ENCODE measurements around the gene CCNY. TPM values are rescaled to one million over a fixed set of nuclear protein-coding genes. Genes with fewer than 3 reads are reported as not detected.

The CCNY gene
- total RNA-seq (2021) (53.3 to 59.1 TPM (median 53.6 TPM) in 3 replicates), Bru-seq, nascent RNA (percentile 72 among the genes with signal in this experiment)
- long read RNA-seq, experiment 1, full-length matches to known transcripts, result 210 of 279 reads
- long read RNA-seq, experiment 1, partial matches to known transcripts, result 14 of 279 reads
- long read RNA-seq, experiment 1, other reads (novel, unspliced or antisense), result 55 of 279 reads
- long read RNA-seq, experiment 2, transcript CCNY-203 (10 exons, 3,960 nt), result major isoform, 24 of 73 reads
- long read RNA-seq, experiment 2, partial matches to known transcripts, result 3 of 73 reads
- long read RNA-seq, experiment 2, other reads (novel, unspliced or antisense), result 46 of 73 reads
- long read RNA-seq, experiment 3, partial matches to known transcripts, result 1 of 2 reads
- long read RNA-seq, experiment 3, other reads (novel, unspliced or antisense), result 1 of 2 reads

DNA sequence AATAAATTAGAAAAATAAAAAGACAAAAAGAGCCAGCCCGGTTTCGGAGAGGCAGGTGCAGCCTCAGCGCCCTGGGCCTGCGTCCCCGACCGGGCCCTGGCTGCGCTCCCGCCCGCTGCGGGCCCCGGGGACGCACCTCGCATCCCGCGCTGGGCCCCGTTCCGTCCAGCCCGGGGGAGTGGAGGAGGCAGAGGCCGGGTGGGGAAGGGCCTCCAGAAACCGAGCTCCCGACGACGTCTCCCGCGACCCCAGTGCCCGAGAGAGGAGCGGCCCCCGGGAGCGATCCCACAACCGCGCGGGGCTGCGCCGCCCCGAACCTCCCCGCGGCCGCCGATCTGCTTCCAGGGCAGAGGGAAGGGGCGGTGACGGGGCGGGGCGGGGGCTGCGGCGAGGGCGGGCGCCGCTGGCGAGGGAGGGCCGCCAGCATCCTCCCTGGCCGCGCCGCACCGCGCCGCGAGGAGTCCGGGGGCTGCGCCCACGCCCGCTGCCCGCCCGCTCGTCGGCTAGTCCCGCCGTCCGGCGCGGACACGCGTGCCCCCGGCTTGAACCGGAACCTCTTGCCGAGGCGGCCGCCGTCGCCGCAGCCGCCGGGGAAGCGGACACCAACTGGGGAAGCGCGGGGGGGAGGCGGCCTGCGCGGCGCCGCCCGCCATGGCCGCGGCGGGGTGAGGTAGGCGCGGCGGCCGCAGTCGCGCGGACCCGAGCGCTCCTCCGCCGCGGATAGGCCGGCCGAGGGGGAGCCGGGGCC lies at the start of gene CCNY:
Gene CCNY, plus strand, starts transcription at position 426 of the 748 bp plus-strand sequence. CDS start 545 bp downstream, outside the sequence.
- ChIA-PET POLR2A (interaction anchor here (0.6 kb wide), 1 partner anchor 1524 kb away, joined by 3 read pairs; no protein-coding TSS in a partner anchor), CTCF (no interaction called here)
- H3K27ac Mint-ChIP-seq, result peak within 1 kb of the TSS; percentile 78; the same call in 1 of the 2 replicates

DNA sequence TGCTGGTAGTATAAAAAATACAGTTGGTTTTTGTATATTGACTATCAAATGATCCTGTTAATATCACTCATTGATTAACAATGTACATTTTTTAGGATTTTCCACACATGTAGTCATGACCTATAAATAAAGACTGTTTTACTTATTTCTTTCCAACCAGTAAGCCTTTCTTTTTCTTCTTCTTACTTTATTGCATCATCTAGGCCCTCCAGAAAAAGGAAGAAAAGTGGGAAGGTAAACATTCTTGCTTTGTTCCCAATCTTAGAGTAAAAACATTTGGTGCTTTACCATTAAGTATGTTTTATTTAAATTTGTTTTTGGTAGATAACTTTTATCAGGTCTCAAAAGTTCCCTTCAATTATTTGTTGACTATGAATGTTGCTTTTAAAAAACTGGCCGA lies 47.1 kb upstream of the CCNY start:
- H3K4me3 Mint-ChIP-seq, result no peak overlapping the region
- DNase-seq (ENCODE audit: low spot score) (no peak), ATAC-seq (no peak)
- H3K27me3 Mint-ChIP-seq (ENCODE audit: low read depth), result no peaks in the 10 kb centered on the region; the same call in 1 of the 2 replicates
- CTCF ChIA-PET, result interaction anchor here (0.6 kb wide), 1 partner anchor 54 kb away, joined by 4 read pairs; no protein-coding TSS in a partner anchor
- no peak overlapping the region for H3K27ac Mint-ChIP-seq
- POLR2A ChIA-PET, result interaction anchor here (0.6 kb wide), 1 partner anchor 291 kb away, joined by 4 read pairs; no protein-coding TSS in a partner anchor
- no peaks in the 10 kb centered on the region for H3K4me1 Mint-ChIP-seq
- H3K9me3 Mint-ChIP-seq, result no peaks in the 10 kb centered on the region
- H3K36me3 Mint-ChIP-seq, result no peaks in the 10 kb centered on the region
- no peak for TF ChIP-seq EMX1 (CRISPR knock-in tag; IDR thresholded peaks at IDR 0.05)
- TF ChIP-seq, protein P1, sequence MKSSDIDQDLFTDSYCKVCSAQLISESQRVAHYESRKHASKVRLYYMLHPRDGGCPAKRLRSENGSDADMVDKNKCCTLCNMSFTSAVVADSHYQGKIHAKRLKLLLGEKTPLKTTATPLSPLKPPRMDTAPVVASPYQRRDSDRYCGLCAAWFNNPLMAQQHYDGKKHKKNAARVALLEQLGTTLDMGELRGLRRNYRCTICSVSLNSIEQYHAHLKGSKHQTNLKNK (CRISPR knock-in tag; IDR thresholded peaks at IDR 0.05), result no peak
- TF ChIP-seq NR1H2 (CRISPR knock-in tag; IDR thresholded peaks at IDR 0.05), result no peak
- TF ChIP-seq, protein P2, sequence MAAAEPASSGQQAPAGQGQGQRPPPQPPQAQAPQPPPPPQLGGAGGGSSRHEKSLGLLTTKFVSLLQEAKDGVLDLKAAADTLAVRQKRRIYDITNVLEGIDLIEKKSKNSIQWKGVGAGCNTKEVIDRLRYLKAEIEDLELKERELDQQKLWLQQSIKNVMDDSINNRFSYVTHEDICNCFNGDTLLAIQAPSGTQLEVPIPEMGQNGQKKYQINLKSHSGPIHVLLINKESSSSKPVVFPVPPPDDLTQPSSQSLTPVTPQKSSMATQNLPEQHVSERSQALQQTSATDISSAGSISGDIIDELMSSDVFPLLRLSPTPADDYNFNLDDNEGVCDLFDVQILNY (CRISPR knock-in tag; IDR thresholded peaks at IDR 0.05), result no peak
- TF ChIP-seq, protein P3, sequence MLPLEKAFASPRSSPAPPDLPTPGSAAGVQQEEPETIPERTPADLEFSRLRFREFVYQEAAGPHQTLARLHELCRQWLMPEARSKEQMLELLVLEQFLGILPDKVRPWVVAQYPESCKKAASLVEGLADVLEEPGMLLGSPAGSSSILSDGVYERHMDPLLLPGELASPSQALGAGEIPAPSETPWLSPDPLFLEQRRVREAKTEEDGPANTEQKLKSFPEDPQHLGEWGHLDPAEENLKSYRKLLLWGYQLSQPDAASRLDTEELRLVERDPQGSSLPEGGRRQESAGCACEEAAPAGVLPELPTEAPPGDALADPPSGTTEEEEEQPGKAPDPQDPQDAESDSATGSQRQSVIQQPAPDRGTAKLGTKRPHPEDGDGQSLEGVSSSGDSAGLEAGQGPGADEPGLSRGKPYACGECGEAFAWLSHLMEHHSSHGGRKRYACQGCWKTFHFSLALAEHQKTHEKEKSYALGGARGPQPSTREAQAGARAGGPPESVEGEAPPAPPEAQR (CRISPR knock-in tag; IDR thresholded peaks at IDR 0.05), result no peak
- no peak for TF ChIP-seq GABPB1 (CRISPR knock-in tag; IDR thresholded peaks at IDR 0.05)
- no peak for TF ChIP-seq SP1 (CRISPR knock-in tag; conservative IDR thresholded peaks at IDR 0.05)
- TF ChIP-seq ZNF671 (CRISPR knock-in tag; IDR thresholded peaks at IDR 0.05), result no peak
- TF ChIP-seq, protein P4, sequence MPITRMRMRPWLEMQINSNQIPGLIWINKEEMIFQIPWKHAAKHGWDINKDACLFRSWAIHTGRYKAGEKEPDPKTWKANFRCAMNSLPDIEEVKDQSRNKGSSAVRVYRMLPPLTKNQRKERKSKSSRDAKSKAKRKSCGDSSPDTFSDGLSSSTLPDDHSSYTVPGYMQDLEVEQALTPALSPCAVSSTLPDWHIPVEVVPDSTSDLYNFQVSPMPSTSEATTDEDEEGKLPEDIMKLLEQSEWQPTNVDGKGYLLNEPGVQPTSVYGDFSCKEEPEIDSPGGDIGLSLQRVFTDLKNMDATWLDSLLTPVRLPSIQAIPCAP (CRISPR knock-in tag; IDR thresholded peaks at IDR 0.05), result no peak
- TF ChIP-seq ESRRA (CRISPR knock-in tag; IDR thresholded peaks at IDR 0.05; ENCODE audit: borderline replicate concordance), result no peak
- TF ChIP-seq, protein P5, sequence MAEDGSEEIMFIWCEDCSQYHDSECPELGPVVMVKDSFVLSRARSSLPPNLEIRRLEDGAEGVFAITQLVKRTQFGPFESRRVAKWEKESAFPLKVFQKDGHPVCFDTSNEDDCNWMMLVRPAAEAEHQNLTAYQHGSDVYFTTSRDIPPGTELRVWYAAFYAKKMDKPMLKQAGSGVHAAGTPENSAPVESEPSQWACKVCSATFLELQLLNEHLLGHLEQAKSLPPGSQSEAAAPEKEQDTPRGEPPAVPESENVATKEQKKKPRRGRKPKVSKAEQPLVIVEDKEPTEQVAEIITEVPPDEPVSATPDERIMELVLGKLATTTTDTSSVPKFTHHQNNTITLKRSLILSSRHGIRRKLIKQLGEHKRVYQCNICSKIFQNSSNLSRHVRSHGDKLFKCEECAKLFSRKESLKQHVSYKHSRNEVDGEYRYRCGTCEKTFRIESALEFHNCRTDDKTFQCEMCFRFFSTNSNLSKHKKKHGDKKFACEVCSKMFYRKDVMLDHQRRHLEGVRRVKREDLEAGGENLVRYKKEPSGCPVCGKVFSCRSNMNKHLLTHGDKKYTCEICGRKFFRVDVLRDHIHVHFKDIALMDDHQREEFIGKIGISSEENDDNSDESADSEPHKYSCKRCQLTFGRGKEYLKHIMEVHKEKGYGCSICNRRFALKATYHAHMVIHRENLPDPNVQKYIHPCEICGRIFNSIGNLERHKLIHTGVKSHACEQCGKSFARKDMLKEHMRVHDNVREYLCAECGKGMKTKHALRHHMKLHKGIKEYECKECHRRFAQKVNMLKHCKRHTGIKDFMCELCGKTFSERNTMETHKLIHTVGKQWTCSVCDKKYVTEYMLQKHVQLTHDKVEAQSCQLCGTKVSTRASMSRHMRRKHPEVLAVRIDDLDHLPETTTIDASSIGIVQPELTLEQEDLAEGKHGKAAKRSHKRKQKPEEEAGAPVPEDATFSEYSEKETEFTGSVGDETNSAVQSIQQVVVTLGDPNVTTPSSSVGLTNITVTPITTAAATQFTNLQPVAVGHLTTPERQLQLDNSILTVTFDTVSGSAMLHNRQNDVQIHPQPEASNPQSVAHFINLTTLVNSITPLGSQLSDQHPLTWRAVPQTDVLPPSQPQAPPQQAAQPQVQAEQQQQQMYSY (CRISPR knock-in tag; IDR thresholded peaks at IDR 0.05), result no peak
- TF ChIP-seq, protein P6, sequence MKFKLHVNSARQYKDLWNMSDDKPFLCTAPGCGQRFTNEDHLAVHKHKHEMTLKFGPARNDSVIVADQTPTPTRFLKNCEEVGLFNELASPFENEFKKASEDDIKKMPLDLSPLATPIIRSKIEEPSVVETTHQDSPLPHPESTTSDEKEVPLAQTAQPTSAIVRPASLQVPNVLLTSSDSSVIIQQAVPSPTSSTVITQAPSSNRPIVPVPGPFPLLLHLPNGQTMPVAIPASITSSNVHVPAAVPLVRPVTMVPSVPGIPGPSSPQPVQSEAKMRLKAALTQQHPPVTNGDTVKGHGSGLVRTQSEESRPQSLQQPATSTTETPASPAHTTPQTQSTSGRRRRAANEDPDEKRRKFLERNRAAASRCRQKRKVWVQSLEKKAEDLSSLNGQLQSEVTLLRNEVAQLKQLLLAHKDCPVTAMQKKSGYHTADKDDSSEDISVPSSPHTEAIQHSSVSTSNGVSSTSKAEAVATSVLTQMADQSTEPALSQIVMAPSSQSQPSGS (CRISPR knock-in tag; IDR thresholded peaks at IDR 0.05; ENCODE audit: borderline replicate concordance, low read depth), result no peak

More for the DNA sequence above, at the start of gene CCNY:
- peaks cover 37% of the 10 kb centered on the region for H3K4me1 Mint-ChIP-seq
- H3K36me3 Mint-ChIP-seq, result peaks cover 22% of the 10 kb centered on the region
- H3K4me3 Mint-ChIP-seq, result peak within 1 kb of the TSS; percentile 88
- H3K27me3 Mint-ChIP-seq (ENCODE audit: low read depth), result peaks cover 4% of the 10 kb centered on the region; the same call in 1 of the 2 replicates
- peak; percentile 65 for DNase-seq (ENCODE audit: low spot score)
- peaks cover 9% of the 10 kb centered on the region for H3K9me3 Mint-ChIP-seq
- TF ChIP-seq TEAD1 (CRISPR knock-in tag; IDR thresholded peaks at IDR 0.05), result no peak
- TF ChIP-seq NFATC4 (CRISPR knock-in tag; IDR thresholded peaks at IDR 0.05), result no peak
- TF ChIP-seq SP1 (CRISPR knock-in tag; conservative IDR thresholded peaks at IDR 0.05), result peak; percentile 77; the same call in 1 of the 2 replicates
- TF ChIP-seq TP53 (CRISPR knock-in tag; IDR thresholded peaks at IDR 0.05), result peak; percentile 42
- 0 out of 2 replicates have a peak, but pooled peaks have one; percentile 22 for TF ChIP-seq MYBL2 (CRISPR knock-in tag; IDR thresholded peaks at IDR 0.05)
- TF ChIP-seq, protein P7, sequence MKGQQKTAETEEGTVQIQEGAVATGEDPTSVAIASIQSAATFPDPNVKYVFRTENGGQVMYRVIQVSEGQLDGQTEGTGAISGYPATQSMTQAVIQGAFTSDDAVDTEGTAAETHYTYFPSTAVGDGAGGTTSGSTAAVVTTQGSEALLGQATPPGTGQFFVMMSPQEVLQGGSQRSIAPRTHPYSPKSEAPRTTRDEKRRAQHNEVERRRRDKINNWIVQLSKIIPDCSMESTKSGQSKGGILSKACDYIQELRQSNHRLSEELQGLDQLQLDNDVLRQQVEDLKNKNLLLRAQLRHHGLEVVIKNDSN (CRISPR knock-in tag; IDR thresholded peaks at IDR 0.05), result no peak
- TF ChIP-seq, protein P8, sequence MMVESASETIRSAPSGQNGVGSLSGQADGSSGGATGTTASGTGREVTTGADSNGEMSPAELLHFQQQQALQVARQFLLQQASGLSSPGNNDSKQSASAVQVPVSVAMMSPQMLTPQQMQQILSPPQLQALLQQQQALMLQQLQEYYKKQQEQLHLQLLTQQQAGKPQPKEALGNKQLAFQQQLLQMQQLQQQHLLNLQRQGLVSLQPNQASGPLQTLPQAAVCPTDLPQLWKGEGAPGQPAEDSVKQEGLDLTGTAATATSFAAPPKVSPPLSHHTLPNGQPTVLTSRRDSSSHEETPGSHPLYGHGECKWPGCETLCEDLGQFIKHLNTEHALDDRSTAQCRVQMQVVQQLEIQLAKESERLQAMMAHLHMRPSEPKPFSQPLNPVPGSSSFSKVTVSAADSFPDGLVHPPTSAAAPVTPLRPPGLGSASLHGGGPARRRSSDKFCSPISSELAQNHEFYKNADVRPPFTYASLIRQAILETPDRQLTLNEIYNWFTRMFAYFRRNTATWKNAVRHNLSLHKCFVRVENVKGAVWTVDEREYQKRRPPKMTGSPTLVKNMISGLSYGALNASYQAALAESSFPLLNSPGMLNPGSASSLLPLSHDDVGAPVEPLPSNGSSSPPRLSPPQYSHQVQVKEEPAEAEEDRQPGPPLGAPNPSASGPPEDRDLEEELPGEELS (CRISPR knock-in tag; IDR thresholded peaks at IDR 0.05), result peak; percentile 25; the same call in 1 of the 2 replicates
- peak; percentile 11; the same call in 1 of the 2 replicates for TF ChIP-seq IRF2 (CRISPR knock-in tag; IDR thresholded peaks at IDR 0.05; ENCODE audit: borderline replicate concordance, low read depth)
- TF ChIP-seq RELA (CRISPR knock-in tag; IDR thresholded peaks at IDR 0.05; ENCODE audit: borderline replicate concordance), result 0 out of 2 replicates have a peak, but pooled peaks have one; percentile 7
- TF ChIP-seq NR2C2 (CRISPR knock-in tag; IDR thresholded peaks at IDR 0.05), result peak; percentile 67; the same call in 1 of the 2 replicates
- TF ChIP-seq, protein P9, sequence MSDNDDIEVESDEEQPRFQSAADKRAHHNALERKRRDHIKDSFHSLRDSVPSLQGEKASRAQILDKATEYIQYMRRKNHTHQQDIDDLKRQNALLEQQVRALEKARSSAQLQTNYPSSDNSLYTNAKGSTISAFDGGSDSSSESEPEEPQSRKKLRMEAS (CRISPR knock-in tag; IDR thresholded peaks at IDR 0.05), result peak; percentile 22; the same call in 1 of the 2 replicates
- TF ChIP-seq FOXK1 (CRISPR knock-in tag; IDR thresholded peaks at IDR 0.05), result 0 out of 2 replicates have a peak, but pooled peaks have one; percentile 38
- ATAC-seq, result peak; percentile 82

All from WTC11 (cell line).